ENCODE data around the gene SGO1.

Gene SGO1

DNA sequence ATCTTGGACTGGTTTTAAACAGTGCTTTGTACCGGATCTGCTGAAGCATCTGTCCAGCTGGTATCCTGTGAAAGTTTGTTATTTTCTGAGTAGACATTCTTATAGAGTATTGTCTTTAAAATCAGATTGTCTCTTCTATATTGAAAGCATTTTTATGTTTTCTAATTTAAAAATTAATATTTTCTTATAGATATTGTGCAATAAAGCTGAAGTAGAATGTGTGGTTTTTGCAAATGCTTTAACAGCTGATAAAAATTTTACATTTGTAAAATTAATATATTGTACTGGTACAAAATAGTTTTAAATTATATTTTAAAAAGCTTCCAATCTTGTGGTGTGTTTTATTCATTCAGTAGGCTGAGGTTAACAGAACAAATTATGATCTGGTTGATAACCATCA, 31.9 kb downstream of the SGO1 start:
- no peak for DNase-seq (ENCODE audit: low spot score)

DNA sequence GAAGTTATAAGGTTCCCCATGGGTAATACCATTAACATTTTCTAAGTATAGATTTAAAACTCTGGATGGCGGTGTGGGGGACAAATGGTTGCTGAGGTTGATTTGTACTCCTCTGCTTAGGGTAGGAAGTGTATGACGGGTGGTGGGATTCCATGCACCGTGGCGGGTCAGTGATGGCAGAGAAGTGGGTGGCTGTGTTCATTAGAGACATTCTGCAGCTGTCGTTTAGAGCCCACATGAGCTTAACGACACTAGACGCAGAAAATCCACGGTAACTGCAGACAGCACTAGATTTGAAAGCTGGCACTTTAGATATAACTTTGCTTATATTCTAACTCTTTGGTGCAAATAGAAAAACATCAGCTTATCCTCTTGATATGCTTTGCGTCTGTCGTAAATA, 37.5 kb downstream of the SGO1 start:
- no peak for DNase-seq (ENCODE audit: low spot score)

More for the DNA sequence above, 31.9 kb downstream of the SGO1 start:
- TF ChIP-seq, protein P1, sequence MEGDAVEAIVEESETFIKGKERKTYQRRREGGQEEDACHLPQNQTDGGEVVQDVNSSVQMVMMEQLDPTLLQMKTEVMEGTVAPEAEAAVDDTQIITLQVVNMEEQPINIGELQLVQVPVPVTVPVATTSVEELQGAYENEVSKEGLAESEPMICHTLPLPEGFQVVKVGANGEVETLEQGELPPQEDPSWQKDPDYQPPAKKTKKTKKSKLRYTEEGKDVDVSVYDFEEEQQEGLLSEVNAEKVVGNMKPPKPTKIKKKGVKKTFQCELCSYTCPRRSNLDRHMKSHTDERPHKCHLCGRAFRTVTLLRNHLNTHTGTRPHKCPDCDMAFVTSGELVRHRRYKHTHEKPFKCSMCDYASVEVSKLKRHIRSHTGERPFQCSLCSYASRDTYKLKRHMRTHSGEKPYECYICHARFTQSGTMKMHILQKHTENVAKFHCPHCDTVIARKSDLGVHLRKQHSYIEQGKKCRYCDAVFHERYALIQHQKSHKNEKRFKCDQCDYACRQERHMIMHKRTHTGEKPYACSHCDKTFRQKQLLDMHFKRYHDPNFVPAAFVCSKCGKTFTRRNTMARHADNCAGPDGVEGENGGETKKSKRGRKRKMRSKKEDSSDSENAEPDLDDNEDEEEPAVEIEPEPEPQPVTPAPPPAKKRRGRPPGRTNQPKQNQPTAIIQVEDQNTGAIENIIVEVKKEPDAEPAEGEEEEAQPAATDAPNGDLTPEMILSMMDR (IDR thresholded peaks at IDR 0.05; ENCODE audit: extremely low read depth, missing control alignments) = no peak

DNA sequence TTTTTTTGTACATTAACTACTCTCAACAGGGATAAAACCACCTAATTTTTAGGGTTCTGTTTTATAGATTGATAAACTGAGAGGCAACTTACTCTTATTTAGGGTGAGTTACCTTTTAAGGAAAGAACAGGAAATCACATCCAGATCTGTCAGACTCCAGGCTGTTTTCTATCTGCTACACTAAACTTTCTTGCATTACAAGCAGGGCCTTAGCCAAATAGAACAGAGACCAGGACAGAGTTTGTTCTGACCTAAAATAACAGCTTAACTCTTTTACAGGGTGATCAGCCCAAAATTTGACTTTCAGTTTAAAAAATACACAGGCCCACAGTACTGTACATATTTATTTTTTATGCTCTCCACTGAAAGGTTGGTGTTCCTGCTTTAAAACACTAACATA, 38.6 kb downstream of the SGO1 start:
- TF ChIP-seq, protein P1 (IDR thresholded peaks at IDR 0.05; ENCODE audit: extremely low read depth, missing control alignments) = no peak
- no peak for DNase-seq (ENCODE audit: low spot score)

More for the DNA sequence above, 37.5 kb downstream of the SGO1 start:
- TF ChIP-seq, protein P1 (IDR thresholded peaks at IDR 0.05; ENCODE audit: extremely low read depth, missing control alignments) = no peak

DNA sequence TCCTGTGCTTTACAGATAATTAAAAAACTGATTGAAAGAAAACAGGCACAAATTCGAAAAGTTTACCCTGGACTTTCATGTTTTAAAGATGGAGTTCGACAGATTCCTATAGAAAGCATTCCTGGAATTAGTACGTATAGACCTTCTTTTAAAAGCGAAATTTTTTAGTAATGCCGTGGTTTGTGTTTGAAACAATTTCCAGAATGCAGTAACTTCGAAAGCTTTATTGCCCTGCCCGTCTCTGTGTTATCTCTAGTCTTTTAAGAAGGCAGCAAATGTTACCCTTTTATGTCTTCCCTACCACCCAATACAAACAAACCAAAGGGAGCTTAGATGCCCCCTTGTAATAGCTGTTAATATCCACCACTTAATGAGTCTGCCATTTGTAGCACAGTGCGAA, 39.7 kb downstream of the SGO1 start:
- TF ChIP-seq, protein P1 (IDR thresholded peaks at IDR 0.05; ENCODE audit: extremely low read depth, missing control alignments) = no peak

DNA sequence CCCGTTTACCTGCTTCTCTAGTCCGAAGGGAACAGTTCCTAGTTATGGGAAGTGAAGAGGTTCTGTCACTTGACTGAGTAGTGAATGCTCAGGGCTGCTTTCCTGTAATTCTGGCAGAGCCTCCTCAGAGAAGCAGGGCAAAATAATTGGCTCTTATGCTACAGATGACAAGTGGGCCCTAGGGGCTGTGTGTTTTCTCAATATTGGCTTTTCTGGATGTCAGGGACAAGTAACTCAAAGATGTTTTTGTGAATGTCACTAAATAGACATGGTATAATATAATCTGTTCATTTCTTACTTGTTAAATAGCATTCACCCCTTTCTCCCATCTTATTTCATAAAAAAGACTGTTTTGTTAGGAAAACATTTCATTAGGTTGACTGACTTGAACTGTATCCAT, 40.1 kb downstream of the SGO1 start:
- DNase-seq (ENCODE audit: low spot score) = no peak
- TF ChIP-seq, protein P1 (IDR thresholded peaks at IDR 0.05; ENCODE audit: extremely low read depth, missing control alignments) = no peak

More for the DNA sequence above, 39.7 kb downstream of the SGO1 start:
- DNase-seq (ENCODE audit: low spot score) = no peak

DNA sequence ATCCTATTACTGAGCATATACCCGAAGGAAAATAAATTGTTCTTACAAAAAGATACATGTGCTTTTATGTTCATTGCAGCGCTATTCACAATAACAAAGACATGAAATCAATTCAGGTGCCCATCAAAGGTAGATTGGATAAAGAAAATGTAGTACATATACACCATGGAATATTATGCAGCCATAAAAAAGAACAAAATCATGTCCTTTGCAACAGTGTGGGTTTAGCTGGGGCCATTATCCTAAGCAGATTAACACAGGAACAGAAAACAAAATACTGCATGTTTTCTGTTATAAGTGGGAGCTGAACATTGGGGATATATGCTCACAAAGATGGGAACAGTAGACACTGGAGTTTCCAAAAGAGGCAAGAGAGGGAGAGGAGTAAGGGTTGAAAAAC, 42.5 kb downstream of the SGO1 start:
- TF ChIP-seq, protein P1 (IDR thresholded peaks at IDR 0.05; ENCODE audit: extremely low read depth, missing control alignments) = no peak

DNA sequence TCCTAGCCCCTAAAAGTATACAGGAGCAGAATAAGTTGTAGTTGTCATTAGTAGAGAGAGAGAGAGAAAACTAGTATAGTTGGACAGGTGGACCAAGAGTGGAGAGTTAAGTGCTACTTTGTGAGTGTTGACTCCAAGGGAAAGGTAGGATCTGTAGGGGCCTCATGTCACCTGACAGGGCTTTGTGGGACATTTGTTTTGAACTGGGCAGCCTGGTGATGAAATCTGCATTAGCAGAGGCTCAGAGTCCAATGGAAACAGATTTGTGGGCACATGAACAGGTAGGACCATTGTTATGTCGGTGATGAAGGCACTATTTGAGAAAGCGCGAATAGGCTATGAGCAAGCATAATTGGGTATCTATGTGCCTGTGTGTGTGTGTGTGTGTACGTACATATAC, 43.5 kb downstream of the SGO1 start:
- DNase-seq (ENCODE audit: low spot score) = no peak
- TF ChIP-seq, protein P1 (IDR thresholded peaks at IDR 0.05; ENCODE audit: extremely low read depth, missing control alignments) = no peak

More for the DNA sequence above, 42.5 kb downstream of the SGO1 start:
- no peak for DNase-seq (ENCODE audit: low spot score)

Measured in GM20000 (cell line).